Measurements from ENCODE around the gene CAMK2N1. TPM values are rescaled to one million over a fixed set of nuclear protein-coding genes. Genes with fewer than 3 reads are reported as not detected.
A peak's percentile ranks its signal among the peaks of the same experiment; 100 is the strongest.

Gene CAMK2N1
- polyA plus RNA-seq (2011; rRNA removed) = 23.5 and 40.2 TPM in 2 replicates
- polyA minus RNA-seq (2011; rRNA and poly(A)+ RNA removed) = 9.6 and 14.8 TPM in 2 replicates

DNA sequence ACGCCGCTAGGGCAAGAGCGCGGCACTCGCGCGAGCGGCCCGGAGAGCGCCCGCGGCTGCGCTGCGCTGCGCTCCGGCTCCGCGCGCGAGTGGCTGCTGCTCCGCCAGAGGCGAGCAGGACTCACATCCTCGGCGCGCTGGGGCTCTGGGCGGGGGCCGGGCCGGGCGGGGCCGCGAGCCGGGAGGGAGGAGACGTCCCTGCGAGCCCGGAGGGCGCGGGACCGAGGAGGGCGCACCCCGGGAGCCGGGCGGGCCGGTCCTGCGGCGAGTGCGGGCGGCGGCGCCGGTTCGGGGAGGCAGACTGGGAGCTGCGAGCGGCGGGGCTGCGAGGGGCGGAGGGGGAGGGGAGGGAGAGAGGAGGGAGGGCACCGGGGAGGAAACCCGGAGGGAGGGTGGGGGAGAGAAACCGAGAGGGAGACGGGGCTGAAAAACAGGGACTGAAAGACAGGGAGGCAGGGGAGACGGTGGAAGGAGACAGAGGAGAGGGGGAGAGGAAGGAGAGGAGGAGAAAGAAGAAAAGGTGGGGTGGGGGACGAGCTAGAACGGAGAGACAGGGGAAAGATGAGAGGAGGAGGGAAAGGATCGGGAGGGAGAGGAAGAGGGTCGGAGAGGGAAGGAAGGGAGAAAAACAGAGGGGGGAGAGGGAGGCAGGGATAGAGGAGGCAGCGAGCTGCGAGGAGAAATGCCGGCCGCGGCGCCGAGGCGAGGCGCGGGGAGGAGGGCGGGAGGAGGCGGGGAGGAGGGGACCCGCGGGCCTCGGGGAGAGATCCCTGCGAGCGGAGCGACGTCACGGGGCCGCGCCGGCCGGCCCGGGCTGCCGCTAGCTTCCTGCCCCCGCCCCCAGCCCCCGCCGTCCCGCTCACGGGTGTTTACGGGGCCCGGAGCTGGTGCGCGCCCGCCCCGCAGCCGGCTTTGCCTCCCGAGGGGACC is at the start of gene CAMK2N1:
Gene CAMK2N1 (minus strand): TSS at position 684 of the 930 bp plus-strand sequence. CDS start 831 bp downstream, outside the sequence.
- Histone ChIP-seq H3K36me3 (ENCODE audit: control insufficient read depth, insufficient read depth, low read length) (0 out of 2 replicates have a peak, but pooled peaks cover 1% of the 10 kb centered on the region), H3K27me3 (ENCODE audit: control insufficient read depth, insufficient read depth, low read length) (peaks cover 5% of the 10 kb centered on the region), H3K4me3 (ENCODE audit: low read depth, low read length) (peak within 1 kb of the TSS; percentile 90)
- TF ChIP-seq, protein P1, sequence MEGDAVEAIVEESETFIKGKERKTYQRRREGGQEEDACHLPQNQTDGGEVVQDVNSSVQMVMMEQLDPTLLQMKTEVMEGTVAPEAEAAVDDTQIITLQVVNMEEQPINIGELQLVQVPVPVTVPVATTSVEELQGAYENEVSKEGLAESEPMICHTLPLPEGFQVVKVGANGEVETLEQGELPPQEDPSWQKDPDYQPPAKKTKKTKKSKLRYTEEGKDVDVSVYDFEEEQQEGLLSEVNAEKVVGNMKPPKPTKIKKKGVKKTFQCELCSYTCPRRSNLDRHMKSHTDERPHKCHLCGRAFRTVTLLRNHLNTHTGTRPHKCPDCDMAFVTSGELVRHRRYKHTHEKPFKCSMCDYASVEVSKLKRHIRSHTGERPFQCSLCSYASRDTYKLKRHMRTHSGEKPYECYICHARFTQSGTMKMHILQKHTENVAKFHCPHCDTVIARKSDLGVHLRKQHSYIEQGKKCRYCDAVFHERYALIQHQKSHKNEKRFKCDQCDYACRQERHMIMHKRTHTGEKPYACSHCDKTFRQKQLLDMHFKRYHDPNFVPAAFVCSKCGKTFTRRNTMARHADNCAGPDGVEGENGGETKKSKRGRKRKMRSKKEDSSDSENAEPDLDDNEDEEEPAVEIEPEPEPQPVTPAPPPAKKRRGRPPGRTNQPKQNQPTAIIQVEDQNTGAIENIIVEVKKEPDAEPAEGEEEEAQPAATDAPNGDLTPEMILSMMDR (IDR thresholded peaks at IDR 0.05; ENCODE audit: insufficient read depth, low read depth, low read length) = no peak
- POLR2A ChIA-PET = interaction anchor here (0.5 kb wide), 1 partner anchor 11 kb away, joined by 3 read pairs; no protein-coding TSS in a partner anchor
- CTCF ChIA-PET = interaction anchor here (0.6 to 2.7 kb wide), 11 partner anchors 8 to 147 kb away, joined by 3 to 11 read pairs (median 3); no protein-coding TSS in a partner anchor
- no peak for DNase-seq (ENCODE audit: low read depth)

DNA sequence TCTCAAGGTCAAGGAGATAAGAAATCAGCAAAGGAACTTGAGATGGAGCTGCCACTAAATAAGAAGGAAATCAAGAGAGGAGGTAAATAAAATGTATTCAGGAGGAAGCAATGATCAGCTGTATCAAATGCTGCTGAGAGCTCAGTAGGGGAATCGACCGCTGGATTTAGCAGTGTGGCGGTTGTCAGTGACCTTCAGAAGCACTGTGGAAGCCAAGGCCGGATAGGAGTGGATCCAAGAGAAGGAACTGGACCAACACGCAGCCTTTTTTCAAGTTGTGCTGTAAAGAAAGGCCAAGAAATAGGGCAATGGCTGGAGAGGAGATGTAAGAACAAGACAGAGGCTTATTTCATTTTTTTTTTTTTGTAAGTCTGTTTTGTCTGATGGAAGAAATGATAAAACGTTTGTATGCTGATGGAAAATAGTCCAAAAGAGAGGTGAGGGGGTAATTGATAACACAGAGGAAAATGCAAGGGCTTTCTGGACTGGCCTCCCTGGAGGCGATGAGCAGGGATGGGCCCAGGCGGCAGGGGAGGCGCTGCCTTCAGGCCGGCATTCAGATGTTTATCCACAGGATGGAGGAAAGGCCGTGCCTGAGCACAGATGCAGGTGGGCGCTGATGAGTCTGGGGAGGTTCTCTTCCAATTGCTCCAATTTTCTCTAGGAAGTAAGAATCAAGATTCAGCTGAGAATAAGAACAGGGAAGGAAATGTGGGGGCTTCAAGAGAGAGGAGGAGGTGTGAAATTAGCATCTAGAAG is 48.8 kb upstream of the CAMK2N1 start:
- H3K4me3 ChIP-seq (ENCODE audit: low read depth, low read length) = no peak overlapping the region
- H3K36me3 ChIP-seq (ENCODE audit: control insufficient read depth, insufficient read depth, low read length) = no peaks in the 10 kb centered on the region
- peaks cover 25% of the 10 kb centered on the region for H3K27me3 ChIP-seq (ENCODE audit: control insufficient read depth, insufficient read depth, low read length)
- POLR2A ChIA-PET = no interaction called here
- TF ChIP-seq, protein P1 (IDR thresholded peaks at IDR 0.05; ENCODE audit: insufficient read depth, low read depth, low read length) = no peak
- CTCF ChIA-PET = interaction anchor here (0.9 to 1.6 kb wide), 2 partner anchors 12 to 99 kb away, joined by 3 to 8 read pairs; partner anchors contain the start of gene PINK1
- DNase-seq (ENCODE audit: low read depth) = no peak

DNA sequence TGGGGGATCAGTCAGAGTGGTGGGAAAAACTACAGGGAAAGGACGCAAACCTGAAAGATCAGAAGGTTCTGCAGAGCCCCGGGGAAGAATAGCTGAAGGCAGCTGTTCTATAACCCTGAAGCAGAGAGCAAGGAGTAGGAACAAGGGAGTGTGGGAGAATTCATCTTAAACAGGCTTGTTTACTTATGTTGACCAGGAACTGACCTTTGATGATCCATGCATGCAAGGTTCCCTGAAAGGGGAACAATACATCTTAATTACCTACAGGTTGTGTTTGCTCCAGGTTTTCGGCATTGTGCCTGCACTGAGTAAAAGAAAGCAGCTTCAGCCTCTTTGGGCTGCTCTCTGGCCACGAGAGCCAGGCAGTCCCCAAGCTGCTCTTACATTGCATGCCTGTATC is 47.6 kb upstream of the CAMK2N1 start:
- no peak overlapping the region for H3K4me3 ChIP-seq (ENCODE audit: low read depth, low read length)
- peaks cover 31% of the 10 kb centered on the region for H3K27me3 ChIP-seq (ENCODE audit: control insufficient read depth, insufficient read depth, low read length)
- POLR2A ChIA-PET = no interaction called here
- H3K36me3 ChIP-seq (ENCODE audit: control insufficient read depth, insufficient read depth, low read length) = no peaks in the 10 kb centered on the region
- no peak for DNase-seq (ENCODE audit: low read depth)
- CTCF ChIA-PET = interaction anchor here (1.2 to 1.6 kb wide), 2 partner anchors 10 to 100 kb away, joined by 3 to 8 read pairs; no protein-coding TSS in a partner anchor
- TF ChIP-seq, protein P1 (IDR thresholded peaks at IDR 0.05; ENCODE audit: insufficient read depth, low read depth, low read length) = no peak

DNA sequence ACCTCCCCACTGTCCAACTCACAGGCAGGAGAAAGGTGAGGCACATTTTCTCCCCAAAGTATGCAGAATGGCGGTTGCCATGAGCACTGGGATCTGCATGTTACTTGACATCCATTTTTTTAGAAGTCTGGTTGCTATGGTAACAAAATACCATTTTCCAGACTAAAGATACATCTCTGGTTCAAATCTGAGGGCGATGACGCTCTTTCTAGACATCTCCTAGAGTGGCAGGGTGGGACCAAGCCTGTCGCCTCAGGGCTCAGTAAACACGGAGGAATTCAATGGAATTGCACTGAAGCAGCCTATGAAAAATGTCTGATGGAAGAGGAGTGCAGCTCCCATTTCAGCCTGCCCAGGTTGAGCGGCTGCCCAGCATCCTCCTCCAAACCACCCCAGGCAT is 44.9 kb upstream of the CAMK2N1 start:
- Histone ChIP-seq H3K36me3 (ENCODE audit: control insufficient read depth, insufficient read depth, low read length) (no peaks in the 10 kb centered on the region), H3K4me3 (ENCODE audit: low read depth, low read length) (no peak overlapping the region), H3K27me3 (ENCODE audit: control insufficient read depth, insufficient read depth, low read length) (peaks cover 39% of the 10 kb centered on the region)
- POLR2A ChIA-PET = interaction anchor here (0.6 kb wide), 1 partner anchor 11 kb away, joined by 4 read pairs; no protein-coding TSS in a partner anchor
- CTCF ChIA-PET = no interaction called here
- DNase-seq (ENCODE audit: low read depth) = no peak
- TF ChIP-seq, protein P1 (IDR thresholded peaks at IDR 0.05; ENCODE audit: insufficient read depth, low read depth, low read length) = no peak
